ENCODE data around the gene MAGI2. TPM values are rescaled to one million over a fixed set of nuclear protein-coding genes. Genes with fewer than 3 reads are reported as not detected.
"Not testable (repeated sequence)": the region's sequence is repeated elsewhere in the genome, so short reads cannot be mapped to it uniquely, and the experiment has no call there.

The MAGI2 gene
- total RNA-seq, 4 donors from 2014 or later = 0.98 to 4.8 (median 2.5) TPM

DNA sequence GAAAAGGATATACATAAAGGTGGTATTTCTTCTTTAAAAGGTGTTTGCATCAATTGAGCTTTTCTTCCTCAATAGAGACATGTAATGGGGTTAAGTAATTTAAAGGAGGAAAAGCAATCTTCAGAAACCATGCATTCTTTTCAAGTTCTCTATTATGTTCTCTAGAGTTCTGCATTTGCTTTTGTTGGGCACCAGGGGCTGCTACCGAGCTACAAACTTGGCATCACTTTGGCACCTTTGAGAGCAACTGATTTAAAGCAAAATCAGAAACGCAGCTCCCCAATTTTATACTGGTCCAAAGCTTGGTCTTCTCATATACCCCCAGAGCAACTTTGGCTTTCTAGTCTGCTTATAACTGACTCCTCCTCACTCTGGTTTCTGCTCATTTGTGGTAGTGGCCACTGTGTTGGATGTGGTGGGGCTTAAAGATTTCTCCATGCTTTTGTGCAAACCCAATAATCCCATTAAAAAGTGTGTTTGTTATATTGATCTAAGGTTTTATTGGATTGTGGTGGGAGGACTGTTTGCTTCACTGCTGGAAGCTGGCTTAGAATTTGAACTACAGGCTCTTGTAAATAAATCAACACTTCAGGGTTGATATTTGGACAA lies 942.8 kb downstream of the MAGI2 start:
- no peaks in the 10 kb centered on the region for H3K9me3 ChIP-seq
- H3K27ac ChIP-seq = no peak overlapping the region
- H3K4me1 ChIP-seq = no peaks in the 10 kb centered on the region
- H3K36me3 ChIP-seq = no peaks in the 10 kb centered on the region
- H3K27me3 ChIP-seq = no peaks in the 10 kb centered on the region
- no peak for TF ChIP-seq POLR2AphosphoS5 (IDR thresholded peaks at IDR 0.05)
- TF ChIP-seq, protein P1, sequence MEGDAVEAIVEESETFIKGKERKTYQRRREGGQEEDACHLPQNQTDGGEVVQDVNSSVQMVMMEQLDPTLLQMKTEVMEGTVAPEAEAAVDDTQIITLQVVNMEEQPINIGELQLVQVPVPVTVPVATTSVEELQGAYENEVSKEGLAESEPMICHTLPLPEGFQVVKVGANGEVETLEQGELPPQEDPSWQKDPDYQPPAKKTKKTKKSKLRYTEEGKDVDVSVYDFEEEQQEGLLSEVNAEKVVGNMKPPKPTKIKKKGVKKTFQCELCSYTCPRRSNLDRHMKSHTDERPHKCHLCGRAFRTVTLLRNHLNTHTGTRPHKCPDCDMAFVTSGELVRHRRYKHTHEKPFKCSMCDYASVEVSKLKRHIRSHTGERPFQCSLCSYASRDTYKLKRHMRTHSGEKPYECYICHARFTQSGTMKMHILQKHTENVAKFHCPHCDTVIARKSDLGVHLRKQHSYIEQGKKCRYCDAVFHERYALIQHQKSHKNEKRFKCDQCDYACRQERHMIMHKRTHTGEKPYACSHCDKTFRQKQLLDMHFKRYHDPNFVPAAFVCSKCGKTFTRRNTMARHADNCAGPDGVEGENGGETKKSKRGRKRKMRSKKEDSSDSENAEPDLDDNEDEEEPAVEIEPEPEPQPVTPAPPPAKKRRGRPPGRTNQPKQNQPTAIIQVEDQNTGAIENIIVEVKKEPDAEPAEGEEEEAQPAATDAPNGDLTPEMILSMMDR (IDR thresholded peaks at IDR 0.05) = peak; percentile 19 to 49
- TF ChIP-seq EP300 (IDR thresholded peaks at IDR 0.05) = no peak
- no peak for TF ChIP-seq POLR2A (IDR thresholded peaks at IDR 0.05)
- no peak overlapping the region for H3K4me3 ChIP-seq
- 0% methylated on average over 2 of the region's 2 CpGs for WGBS
- DNase-seq (ENCODE audit: low spot score in 2 of 2) = no peak

- not testable (repeated sequence) for H3K9me3 ChIP-seq; H3K4me3 ChIP-seq; H3K27me3 ChIP-seq; H3K36me3 ChIP-seq; H3K27ac ChIP-seq; DNase-seq (ENCODE audit: low spot score in 2 of 2); H3K4me1 ChIP-seq
- 82% methylated on average over 2 of the region's 2 CpGs for WGBS
These were observed 950.2 kb downstream of the MAGI2 start for GRCh38 chr7:78503301-78503700.

DNA sequence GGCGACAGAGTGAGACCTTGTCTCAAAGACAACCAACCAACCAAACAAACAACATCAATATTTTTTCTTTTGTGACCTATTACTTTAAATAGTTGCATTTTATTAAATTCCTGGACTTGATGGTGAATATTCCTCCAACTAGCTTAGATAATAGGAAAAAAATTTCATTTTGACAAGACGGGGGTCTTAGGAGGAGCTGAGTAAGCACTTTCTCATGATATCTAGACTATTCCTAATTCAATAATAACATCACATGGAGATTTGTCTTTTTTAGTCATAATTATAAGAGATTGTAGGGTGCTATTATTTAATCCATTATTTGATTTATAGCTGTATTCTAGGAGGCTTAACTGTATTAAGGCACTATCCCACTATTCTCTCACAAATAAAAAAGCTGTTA lies 952.4 kb downstream of the MAGI2 start:
- Histone ChIP-seq H3K9me3 (no peaks in the 10 kb centered on the region), H3K27me3 (no peaks in the 10 kb centered on the region), H3K4me1 (no peaks in the 10 kb centered on the region), H3K4me3 (no peak overlapping the region), H3K36me3 (no peaks in the 10 kb centered on the region), H3K27ac (no peak overlapping the region)
- DNase-seq (ENCODE audit: low spot score in 2 of 2) = no peak
- TF ChIP-seq EP300 (IDR thresholded peaks at IDR 0.05) (no peak), POLR2A (IDR thresholded peaks at IDR 0.05) (no peak), POLR2AphosphoS5 (IDR thresholded peaks at IDR 0.05) (no peak)
- TF ChIP-seq, protein P1 (IDR thresholded peaks at IDR 0.05) = no peak
- 94% methylated on average over 2 of the region's 2 CpGs for WGBS

- no peak overlapping the region for H3K27ac ChIP-seq
- TF ChIP-seq, protein P1 (IDR thresholded peaks at IDR 0.05) = no peak
- TF ChIP-seq POLR2AphosphoS5 (IDR thresholded peaks at IDR 0.05) = no peak
- no peak for TF ChIP-seq EP300 (IDR thresholded peaks at IDR 0.05)
- TF ChIP-seq POLR2A (IDR thresholded peaks at IDR 0.05) = no peak
- no peak overlapping the region for H3K4me3 ChIP-seq
- no peak for DNase-seq (ENCODE audit: low spot score in 2 of 2)
- H3K4me1 ChIP-seq = no peaks in the 10 kb centered on the region
- no peaks in the 10 kb centered on the region for H3K36me3 ChIP-seq
- H3K27me3 ChIP-seq = no peaks in the 10 kb centered on the region
- no peaks in the 10 kb centered on the region for H3K9me3 ChIP-seq
- WGBS = 82% methylated on average over 2 of the region's 2 CpGs
These were observed 953.5 kb downstream of the MAGI2 start for GRCh38 chr7:78499971-78500370.

- H3K36me3 ChIP-seq = no peaks in the 10 kb centered on the region
- H3K9me3 ChIP-seq = no peaks in the 10 kb centered on the region
- TF ChIP-seq, protein P1 (IDR thresholded peaks at IDR 0.05) = no peak
- no peak for TF ChIP-seq POLR2AphosphoS5 (IDR thresholded peaks at IDR 0.05)
- TF ChIP-seq EP300 (IDR thresholded peaks at IDR 0.05) = no peak
- TF ChIP-seq POLR2A (IDR thresholded peaks at IDR 0.05) = no peak
- 79% methylated on average over 2 of the region's 2 CpGs for WGBS
- no peak overlapping the region for H3K27ac ChIP-seq
- no peak overlapping the region for H3K4me3 ChIP-seq
- no peaks in the 10 kb centered on the region for H3K27me3 ChIP-seq
- no peaks in the 10 kb centered on the region for H3K4me1 ChIP-seq
- DNase-seq (ENCODE audit: low spot score in 2 of 2) = no peak
These were observed 954.2 kb downstream of the MAGI2 start for GRCh38 chr7:78499283-78499682.

All from suprapubic skin (tissue), 4 donors.